Fibroblast of skin of right quadriceps (primary cell): ENCODE results near the gene GFOD2.

Experiments
- DNase-seq: peaks from one replicate; pipeline ENCODE4 v3.0.0-alpha.2; 2013

The GFOD2 gene

GRCh38 chr16:67668495-67669157 is 50.5 kb downstream of the GFOD2 start:
- DNase-seq, result no peak

GRCh38 chr16:67667817-67668494 is 51.2 kb downstream of the GFOD2 start:
- DNase-seq, result peak; percentile 92

GRCh38 chr16:67667453-67667816 is 51.7 kb downstream of the GFOD2 start:
- no peak for DNase-seq

- DNase-seq, result peak; percentile 71
Measured at GRCh38 chr16:67666559-67667452, 52.3 kb downstream of the GFOD2 start, which contains the start of the genes C16orf86 and ENKD1. C16orf86 (plus strand) TSS chr16:67666814; CDS start chr16:67666971, 157 bp downstream. ENKD1 (minus strand) TSS chr16:67666750; CDS start chr16:67666442, 308 bp downstream.

- DNase-seq, result no peak
Measured at GRCh38 chr16:67666032-67666551, 53.0 kb downstream of the GFOD2 start.

GRCh38 chr16:67665598-67665997 is 53.5 kb downstream of the GFOD2 start:
- DNase-seq, result no peak

- no peak for DNase-seq
Measured at GRCh38 chr16:67664871-67665270, 54.2 kb downstream of the GFOD2 start.

GRCh38 chr16:67664258-67664657 is 54.9 kb downstream of the GFOD2 start:
- DNase-seq, result no peak

- DNase-seq, result no peak
Measured at GRCh38 chr16:67663877-67664222, 55.3 kb downstream of the GFOD2 start.

- DNase-seq, result no peak
Measured at GRCh38 chr16:67663151-67663876, 55.8 kb downstream of the GFOD2 start.

- no peak for DNase-seq
Measured at GRCh38 chr16:67662653-67663010, 56.5 kb downstream of the GFOD2 start.

GRCh38 chr16:67661886-67662652 is 57.0 kb downstream of the GFOD2 start:
- DNase-seq, result no peak

- peak; percentile 23 for DNase-seq
Measured at GRCh38 chr16:67661101-67661761, 57.9 kb downstream of the GFOD2 start.

- DNase-seq, result peak; percentile 96
Measured at GRCh38 chr16:67660564-67661028, 58.5 kb downstream of the GFOD2 start, which contains the start of gene PARD6A. PARD6A (plus strand) TSS chr16:67660960; CDS start chr16:67661039, 79 bp downstream.

- DNase-seq, result peak; percentile 89
Measured at GRCh38 chr16:67659675-67660563, 59.2 kb downstream of the GFOD2 start, which contains the start of gene ACD. ACD (minus strand) TSS chr16:67660260; CDS start chr16:67660220, 40 bp downstream.

GRCh38 chr16:67658849-67659674 is 60.1 kb downstream of the GFOD2 start:
- no peak for DNase-seq

- no peak for DNase-seq
Measured at GRCh38 chr16:67657751-67658518, 61.2 kb downstream of the GFOD2 start.

GRCh38 chr16:67657017-67657608 is 62.0 kb downstream of the GFOD2 start:
- DNase-seq, result no peak
